ENCODE measurements around the gene PNLIP. TPM values are rescaled to one million over a fixed set of nuclear protein-coding genes. Genes with fewer than 3 reads are reported as not detected.

The PNLIP gene
- not detected in 2 replicates for total RNA-seq

GRCh38 chr10:116545756-116546155 is at the start of gene PNLIP:
Gene PNLIP, plus strand, starts transcription at chr10:116545931. Its CDS starts 162 bp downstream, at chr10:116546093.

GRCh38 chr10:116590590-116591444 is 45.1 kb downstream of the PNLIP start, which contains the start of gene PNLIPRP1:
Gene PNLIPRP1, plus strand, starts transcription at chr10:116590959. Its CDS starts 171 bp downstream, at chr10:116591130.

Other genes starting within 250 kb of the PNLIP start
- gene CCDC172, start 221.5 kb upstream of the PNLIP start, total RNA-seq, result not detected in 2 replicates
- not detected in 2 replicates for gene PNLIPRP3, start 118.1 kb upstream of the PNLIP start, total RNA-seq
- gene PNLIPRP1, start 45.0 kb downstream of the PNLIP start, total RNA-seq, result not detected in 2 replicates
- gene PNLIPRP2, start 75.0 kb downstream of the PNLIP start, total RNA-seq, result not detected in 2 replicates
- 8.6 and 12.4 TPM in 2 replicates for gene HSPA12A, start 196.6 kb downstream of the PNLIP start, total RNA-seq